ENCODE measurements around the gene ZNF534. TPM values are rescaled to one million over a fixed set of nuclear protein-coding genes. Genes with fewer than 3 reads are reported as not detected.
"Not testable (repeated sequence)": the region's sequence is repeated elsewhere in the genome, so short reads cannot be mapped to it uniquely, and the experiment has no call there.

The ZNF534 gene
- total and polyA plus RNA-seq, 9 of the 15 experiments (the other 6 are each of a cell fraction or from before 2014, with no cell fraction given): 0.08 to 0.33 (median 0.22) TPM; not detected in 1

DNA sequence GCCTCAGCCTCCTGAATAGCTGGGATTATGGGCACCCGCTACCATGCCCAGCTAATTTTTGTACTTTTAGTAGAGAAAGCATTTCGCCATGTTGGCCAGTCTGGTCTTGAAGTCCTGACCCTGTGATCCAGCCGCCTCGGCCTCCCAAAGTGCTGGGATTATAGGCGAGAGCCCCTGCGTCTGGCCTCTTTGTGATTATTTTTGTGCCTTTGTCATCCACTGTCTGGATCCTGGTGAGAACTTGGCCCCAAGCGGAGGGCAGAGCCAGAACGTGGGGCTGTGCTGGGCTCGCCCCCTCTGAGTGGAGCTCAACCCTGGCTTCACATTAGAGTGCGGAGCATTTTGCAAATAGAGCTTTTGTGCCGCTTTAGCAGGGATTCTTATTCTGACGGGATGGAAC lies 72.0 kb downstream of the ZNF534 start:
- H3K4me1 ChIP-seq (replicated peaks in 1 of 2; ENCODE audit: control insufficient read depth in 2 of 2, insufficient read depth in 2 of 2, low read length in 2 of 2); CTCF ChIA-PET (ENCODE audit: low intra/inter-chr PET ratio); FAIRE-seq; H3K9me1 ChIP-seq (ENCODE audit: control insufficient read depth, insufficient read depth, low read length); H3K9ac ChIP-seq (ENCODE audit: insufficient read depth in 1 of 2, low read depth in 2 of 2, low read length in 2 of 2); H3K36me3 ChIP-seq (ENCODE audit: control insufficient read depth, insufficient read depth, low read length); H3K9me3 ChIP-seq (replicated peaks; ENCODE audit: control insufficient read depth, insufficient read depth, low read depth, low read length); H3K79me2 ChIP-seq (ENCODE audit: control insufficient read depth, insufficient read depth, low read length); H2AFZ ChIP-seq (ENCODE audit: low read depth, low read length); POLR2A ChIA-PET; BruUV-seq (replicated peaks); H4K20me1 ChIP-seq (replicated peaks; ENCODE audit: control insufficient read depth, insufficient read depth, low read length); H3K4me2 ChIP-seq (ENCODE audit: insufficient read depth, low read length); DNase-seq (ENCODE audit: extremely low read depth in 1 of 4, low spot score in 3 of 4); H3K27ac ChIP-seq (ENCODE audit: extremely low read depth, low read depth, low read length); H3K4me3 ChIP-seq; H3K27me3 ChIP-seq (ENCODE audit: control insufficient read depth in 2 of 2, insufficient read depth in 2 of 2, low read length in 2 of 2); ATAC-seq; in situ Hi-C loops (cut with MboI); intact Hi-C loops (cut with micrococcal nuclease): not testable (repeated sequence)
- WGBS (ENCODE audit: insufficient coverage, low coverage, missing lambda C conversion rate): 5% methylated on average over 12 of the region's 12 CpGs

Small RNA genes within 50 kb of the gene (small RNA-seq; reads per million reads assigned to genes)
- gene AC010332.1: not detected

Other genes starting within 250 kb of the ZNF534 start
Only the 7 nearest of the 10 such genes appear.
- 10.4 and 13.1 TPM in 2 replicates for gene ZNF480, start 132.0 kb upstream of the ZNF534 start, total RNA-seq (2014; rRNA removed)
- gene ZNF480, start 132.0 kb upstream of the ZNF534 start, total RNA-seq (2014; rRNA removed; fragmentation: Illumina TruSeq; extraction: Trizol): 31.1 and 43.3 TPM in 2 replicates
- 17.8 and 18.7 TPM in 2 replicates for gene ZNF480, start 132.0 kb upstream of the ZNF534 start, total RNA-seq (2015; rRNA removed; fragmentation: Illumina TruSeq; extraction: Trizol)
- 21.3 and 22.3 TPM in 2 replicates for gene ZNF480, start 132.0 kb upstream of the ZNF534 start, total RNA-seq (2021)
- gene ZNF480, start 132.0 kb upstream of the ZNF534 start, polyA plus RNA-seq (2011; rRNA removed): 8.1 and 19.5 TPM in 2 replicates
- 23.1 and 30.7 TPM in 2 replicates for gene ZNF480, start 132.0 kb upstream of the ZNF534 start, polyA plus RNA-seq (2014; fragmentation: Illumina TruSeq; extraction: Trizol)
- gene ZNF480, start 132.0 kb upstream of the ZNF534 start, polyA plus RNA-seq (2014; fragmentation: Nextera tagmentation; extraction: Ambion mirVana): 10 to 100 TPM; 27.4 to 29.5 TPM
- gene ZNF480, start 132.0 kb upstream of the ZNF534 start, polyA plus RNA-seq (2014; rRNA removed): 12.5 and 14.2 TPM in 2 replicates
- gene ZNF610, start 92.9 kb upstream of the ZNF534 start, total RNA-seq (2014; rRNA removed): not detected in 2 replicates
- not detected in 2 replicates for gene ZNF610, start 92.9 kb upstream of the ZNF534 start, total RNA-seq (2014; rRNA removed; fragmentation: Illumina TruSeq; extraction: Trizol)
- gene ZNF610, start 92.9 kb upstream of the ZNF534 start, total RNA-seq (2015; rRNA removed; fragmentation: Illumina TruSeq; extraction: Trizol): not detected in 2 replicates
- gene ZNF610, start 92.9 kb upstream of the ZNF534 start, total RNA-seq (2021): not detected in 2 replicates
- not detected in 2 replicates for gene ZNF610, start 92.9 kb upstream of the ZNF534 start, polyA plus RNA-seq (2011; rRNA removed)
- gene ZNF610, start 92.9 kb upstream of the ZNF534 start, polyA plus RNA-seq (2014; fragmentation: Illumina TruSeq; extraction: Trizol): not detected in 2 replicates
- gene ZNF610, start 92.9 kb upstream of the ZNF534 start, polyA plus RNA-seq (2014; fragmentation: Nextera tagmentation; extraction: Ambion mirVana): not detected
- gene ZNF610, start 92.9 kb upstream of the ZNF534 start, polyA plus RNA-seq (2014; rRNA removed): not detected in 2 replicates
- 0.29 TPM in 1 of 2 replicates, not detected in the other for gene ZNF880, start 59.2 kb upstream of the ZNF534 start, total RNA-seq (2014; rRNA removed)
- 0.41 and 0.51 TPM in 2 replicates for gene ZNF880, start 59.2 kb upstream of the ZNF534 start, total RNA-seq (2014; rRNA removed; fragmentation: Illumina TruSeq; extraction: Trizol)
- gene ZNF880, start 59.2 kb upstream of the ZNF534 start, total RNA-seq (2015; rRNA removed; fragmentation: Illumina TruSeq; extraction: Trizol): 0.11 and 0.76 TPM in 2 replicates
- gene ZNF880, start 59.2 kb upstream of the ZNF534 start, total RNA-seq (2021): 0.40 and 0.47 TPM in 2 replicates
- gene ZNF880, start 59.2 kb upstream of the ZNF534 start, polyA plus RNA-seq (2011; rRNA removed): 0.17 TPM in 1 of 2 replicates, not detected in the other
- gene ZNF880, start 59.2 kb upstream of the ZNF534 start, polyA plus RNA-seq (2014; fragmentation: Illumina TruSeq; extraction: Trizol): 0.15 and 1.2 TPM in 2 replicates
- 1 to 10 TPM in 1 of 2 experiments, under 1 TPM in 1; 0.79 to 1.9 TPM for gene ZNF880, start 59.2 kb upstream of the ZNF534 start, polyA plus RNA-seq (2014; fragmentation: Nextera tagmentation; extraction: Ambion mirVana)
- 1.0 and 2.3 TPM in 2 replicates for gene ZNF880, start 59.2 kb upstream of the ZNF534 start, polyA plus RNA-seq (2014; rRNA removed)
- 1.5 and 2.2 TPM in 2 replicates for gene ZNF528, start 31.3 kb upstream of the ZNF534 start, total RNA-seq (2014; rRNA removed)
- 3.9 and 4.2 TPM in 2 replicates for gene ZNF528, start 31.3 kb upstream of the ZNF534 start, total RNA-seq (2014; rRNA removed; fragmentation: Illumina TruSeq; extraction: Trizol)
- gene ZNF528, start 31.3 kb upstream of the ZNF534 start, total RNA-seq (2015; rRNA removed; fragmentation: Illumina TruSeq; extraction: Trizol): 2.4 and 2.6 TPM in 2 replicates
- gene ZNF528, start 31.3 kb upstream of the ZNF534 start, total RNA-seq (2021): 1.4 and 2.0 TPM in 2 replicates
- 0.87 and 1.5 TPM in 2 replicates for gene ZNF528, start 31.3 kb upstream of the ZNF534 start, polyA plus RNA-seq (2011; rRNA removed)
- gene ZNF528, start 31.3 kb upstream of the ZNF534 start, polyA plus RNA-seq (2014; fragmentation: Illumina TruSeq; extraction: Trizol): 2.3 and 2.6 TPM in 2 replicates
- 1 to 10 TPM; 1.2 to 2.4 TPM for gene ZNF528, start 31.3 kb upstream of the ZNF534 start, polyA plus RNA-seq (2014; fragmentation: Nextera tagmentation; extraction: Ambion mirVana)
- gene ZNF528, start 31.3 kb upstream of the ZNF534 start, polyA plus RNA-seq (2014; rRNA removed): 1.6 and 2.6 TPM in 2 replicates
- 0.04 and 0.05 TPM in 2 replicates for gene ZNF578, start 24.4 kb downstream of the ZNF534 start, total RNA-seq (2014; rRNA removed)
- gene ZNF578, start 24.4 kb downstream of the ZNF534 start, total RNA-seq (2014; rRNA removed; fragmentation: Illumina TruSeq; extraction: Trizol): 0.29 TPM in 2 replicates
- 0.04 and 0.25 TPM in 2 replicates for gene ZNF578, start 24.4 kb downstream of the ZNF534 start, total RNA-seq (2015; rRNA removed; fragmentation: Illumina TruSeq; extraction: Trizol)
- 0.29 TPM in 1 of 2 replicates, not detected in the other for gene ZNF578, start 24.4 kb downstream of the ZNF534 start, total RNA-seq (2021)
- 0.07 and 0.15 TPM in 2 replicates for gene ZNF578, start 24.4 kb downstream of the ZNF534 start, polyA plus RNA-seq (2011; rRNA removed)
- gene ZNF578, start 24.4 kb downstream of the ZNF534 start, polyA plus RNA-seq (2014; fragmentation: Illumina TruSeq; extraction: Trizol): 0.06 and 0.18 TPM in 2 replicates
- gene ZNF578, start 24.4 kb downstream of the ZNF534 start, polyA plus RNA-seq (2014; fragmentation: Nextera tagmentation; extraction: Ambion mirVana): under 1 TPM; 0.10 to 0.17 TPM
- 0.12 and 0.28 TPM in 2 replicates for gene ZNF578, start 24.4 kb downstream of the ZNF534 start, polyA plus RNA-seq (2014; rRNA removed)
- gene ZNF808, start 98.5 kb downstream of the ZNF534 start, total RNA-seq (2014; rRNA removed): 8.1 and 10.9 TPM in 2 replicates
- 19.2 and 22.7 TPM in 2 replicates for gene ZNF808, start 98.5 kb downstream of the ZNF534 start, total RNA-seq (2014; rRNA removed; fragmentation: Illumina TruSeq; extraction: Trizol)
- 12.9 and 13.0 TPM in 2 replicates for gene ZNF808, start 98.5 kb downstream of the ZNF534 start, total RNA-seq (2015; rRNA removed; fragmentation: Illumina TruSeq; extraction: Trizol)
- 20.1 and 20.8 TPM in 2 replicates for gene ZNF808, start 98.5 kb downstream of the ZNF534 start, total RNA-seq (2021)
- gene ZNF808, start 98.5 kb downstream of the ZNF534 start, polyA plus RNA-seq (2011; rRNA removed): 14.2 and 14.8 TPM in 2 replicates
- gene ZNF808, start 98.5 kb downstream of the ZNF534 start, polyA plus RNA-seq (2014; fragmentation: Illumina TruSeq; extraction: Trizol): 8.3 and 10.3 TPM in 2 replicates
- gene ZNF808, start 98.5 kb downstream of the ZNF534 start, polyA plus RNA-seq (2014; fragmentation: Nextera tagmentation; extraction: Ambion mirVana): 1 to 10 TPM; 3.1 to 3.4 TPM
- gene ZNF808, start 98.5 kb downstream of the ZNF534 start, polyA plus RNA-seq (2014; rRNA removed): 7.3 and 7.8 TPM in 2 replicates
- gene ZNF701, start 141.1 kb downstream of the ZNF534 start, total RNA-seq (2014; rRNA removed): 8.0 and 9.1 TPM in 2 replicates
- gene ZNF701, start 141.1 kb downstream of the ZNF534 start, total RNA-seq (2014; rRNA removed; fragmentation: Illumina TruSeq; extraction: Trizol): 15.4 and 17.7 TPM in 2 replicates
- 10.1 and 11.3 TPM in 2 replicates for gene ZNF701, start 141.1 kb downstream of the ZNF534 start, total RNA-seq (2015; rRNA removed; fragmentation: Illumina TruSeq; extraction: Trizol)
- 12.9 and 15.2 TPM in 2 replicates for gene ZNF701, start 141.1 kb downstream of the ZNF534 start, total RNA-seq (2021)
- gene ZNF701, start 141.1 kb downstream of the ZNF534 start, polyA plus RNA-seq (2011; rRNA removed): 15.9 and 16.9 TPM in 2 replicates
- gene ZNF701, start 141.1 kb downstream of the ZNF534 start, polyA plus RNA-seq (2014; fragmentation: Illumina TruSeq; extraction: Trizol): 8.7 and 9.2 TPM in 2 replicates
- 10 to 100 TPM in 1 of 2 experiments, 1 to 10 TPM in 1; 5.3 to 11.1 TPM for gene ZNF701, start 141.1 kb downstream of the ZNF534 start, polyA plus RNA-seq (2014; fragmentation: Nextera tagmentation; extraction: Ambion mirVana)
- gene ZNF701, start 141.1 kb downstream of the ZNF534 start, polyA plus RNA-seq (2014; rRNA removed): 9.3 and 9.9 TPM in 2 replicates